ENCODE data around the gene CD80. TPM values are rescaled to one million over a fixed set of nuclear protein-coding genes. Genes with fewer than 3 reads are reported as not detected.

Gene CD80
- total and polyA plus RNA-seq, 2 of the 8 experiments (the other 6 are each of a cell fraction or from before 2014, with no cell fraction given) = 0.11 TPM; not detected in 1

DNA sequence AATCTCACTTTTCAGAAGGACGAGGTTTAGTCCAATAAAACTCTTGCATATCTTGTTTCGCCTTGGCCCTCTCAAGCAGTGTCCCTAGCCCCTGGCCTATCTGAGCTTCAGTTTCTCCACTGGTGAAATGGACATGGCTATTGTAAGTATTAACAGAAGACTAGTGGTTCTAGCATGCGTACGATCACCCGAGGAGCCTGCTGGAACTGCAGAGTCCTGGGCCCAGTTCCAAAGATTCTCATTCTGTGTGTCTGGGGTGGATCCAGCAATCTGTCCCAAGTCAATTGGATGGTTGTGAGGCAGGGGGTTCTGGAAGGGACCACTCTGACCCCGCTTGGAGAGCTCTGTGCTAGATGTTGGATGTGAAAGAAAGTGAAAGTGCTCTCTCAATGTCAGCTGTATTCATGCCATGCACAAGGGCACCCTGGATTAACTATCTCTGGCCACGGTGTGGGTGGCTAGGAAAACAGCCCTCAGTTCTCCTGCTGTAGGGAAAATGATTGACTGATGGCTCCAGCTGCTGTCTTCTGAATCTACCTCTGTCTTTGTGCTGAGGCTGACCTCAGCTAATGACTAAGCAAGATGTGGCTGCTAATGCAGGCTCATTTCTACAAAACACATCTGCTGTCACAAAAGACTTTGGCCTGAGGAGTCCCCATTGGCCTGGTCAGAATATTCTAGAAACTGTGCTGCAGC is 36.4 kb upstream of the CD80 start:
- DNase-seq (ENCODE audit: low read depth in 1 of 2, low spot score in 2 of 2) (no peak), FAIRE-seq (no peak)
- POLR2A ChIA-PET (ENCODE audit: partially characterized antibody) = interaction anchor here (1.0 kb wide), 1 partner anchor 499 kb away, joined by 3 read pairs; the partner anchor contains the start of gene GSK3B
- H3K18ac ChIP-seq (ENCODE audit: extremely low read depth, low read length) = no peak overlapping the region
- no peak overlapping the region for H4K91ac ChIP-seq (replicated peaks; ENCODE audit: insufficient read length, low read length)
- no peak overlapping the region for H3K4me2 ChIP-seq (ENCODE audit: insufficient read depth in 1 of 2, low read depth in 2 of 2, low read length in 2 of 2)
- no peaks in the 10 kb centered on the region for H3K4me1 ChIP-seq (replicated peaks in 1 of 4; ENCODE audit: control insufficient read depth in 3 of 4, insufficient read depth in 4 of 4, low read length in 3 of 4)
- TF ChIP-seq EZH2 (IDR thresholded peaks at IDR 0.05; ENCODE audit: low read depth, low read length, severe bottlenecking) (no peak), FOSL1 (IDR thresholded peaks at IDR 0.05; ENCODE audit: insufficient read depth, low read depth, low read length) (no peak), SP1 (IDR thresholded peaks at IDR 0.05; ENCODE audit: low read depth, low read length) (no peak), CHD1 (IDR thresholded peaks at IDR 0.05; ENCODE audit: low read depth, low read length) (no peak), CBX8 (IDR thresholded peaks at IDR 0.05; ENCODE audit: borderline replicate concordance, low read depth, low read length) (no peak), HDAC2 (IDR thresholded peaks at IDR 0.05; ENCODE audit: borderline replicate concordance in 1 of 2, low read depth in 2 of 2, low read length in 2 of 2) (no peak), JUND (IDR thresholded peaks at IDR 0.05; ENCODE audit: low read length) (no peak), CHD2 (IDR thresholded peaks at IDR 0.05; ENCODE audit: low read length) (no peak)
- TF ChIP-seq, protein P1, sequence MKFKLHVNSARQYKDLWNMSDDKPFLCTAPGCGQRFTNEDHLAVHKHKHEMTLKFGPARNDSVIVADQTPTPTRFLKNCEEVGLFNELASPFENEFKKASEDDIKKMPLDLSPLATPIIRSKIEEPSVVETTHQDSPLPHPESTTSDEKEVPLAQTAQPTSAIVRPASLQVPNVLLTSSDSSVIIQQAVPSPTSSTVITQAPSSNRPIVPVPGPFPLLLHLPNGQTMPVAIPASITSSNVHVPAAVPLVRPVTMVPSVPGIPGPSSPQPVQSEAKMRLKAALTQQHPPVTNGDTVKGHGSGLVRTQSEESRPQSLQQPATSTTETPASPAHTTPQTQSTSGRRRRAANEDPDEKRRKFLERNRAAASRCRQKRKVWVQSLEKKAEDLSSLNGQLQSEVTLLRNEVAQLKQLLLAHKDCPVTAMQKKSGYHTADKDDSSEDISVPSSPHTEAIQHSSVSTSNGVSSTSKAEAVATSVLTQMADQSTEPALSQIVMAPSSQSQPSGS (IDR thresholded peaks at IDR 0.05; ENCODE audit: low read length) = no peak
- no peak overlapping the region for H3K56ac ChIP-seq (replicated peaks; ENCODE audit: insufficient read length, low read depth, low read length)
- no peak overlapping the region for H3K4me3 ChIP-seq (ENCODE audit: extremely low read depth in 1 of 4, insufficient read depth in 2 of 4, low read depth in 3 of 4, low read length in 4 of 4)
- no peaks in the 10 kb centered on the region for H3K79me2 ChIP-seq (ENCODE audit: control insufficient read depth in 1 of 2, insufficient read depth in 2 of 2, low read length in 2 of 2)
- H3K79me1 ChIP-seq (ENCODE audit: low read depth, low read length) = no peaks in the 10 kb centered on the region
- 90% methylated on average over 7 of the region's 7 CpGs; no CpG with 5 or more reads in 1 of the 2 experiments for WGBS, 2 experiments (ENCODE audit: extremely low coverage in 1 of 2, insufficient coverage in 1 of 2, insufficient read length in 1 of 2, insufficient replicate concordance in 2 of 2, low coverage in 1 of 2, low lambda C conversion rate in 2 of 2, missing lambda C conversion rate in 1 of 2)
- no peak overlapping the region for H2BK20ac ChIP-seq (ENCODE audit: low read length)
- H3K27ac ChIP-seq (ENCODE audit: low read depth, low read length) = no peak overlapping the region
- no peak overlapping the region for H2AK5ac ChIP-seq (ENCODE audit: low read depth, low read length)
- H3K36me3 ChIP-seq (ENCODE audit: control insufficient read depth in 2 of 4, insufficient read depth in 4 of 4, low read length in 3 of 4) = no peaks in the 10 kb centered on the region
- no peak overlapping the region for H2BK12ac ChIP-seq (ENCODE audit: low read depth, low read length)
- no peak overlapping the region for H2BK120ac ChIP-seq (replicated peaks; ENCODE audit: low read depth, low read length)
- H3K27me3 ChIP-seq (replicated peaks in 1 of 4; ENCODE audit: control insufficient read depth in 3 of 4, extremely low read depth in 1 of 4, insufficient read depth in 3 of 4, low read length in 3 of 4) = no peaks in the 10 kb centered on the region
- no peak overlapping the region for H4K8ac ChIP-seq (ENCODE audit: extremely low read depth, insufficient read depth, low read length)
- H2BK5ac ChIP-seq (ENCODE audit: low read depth, low read length) = no peak overlapping the region
- H3K9ac ChIP-seq (replicated peaks in 1 of 4; ENCODE audit: extremely low read depth in 1 of 4, low read depth in 3 of 4, low read length in 3 of 4) = no peak overlapping the region
- H2BK15ac ChIP-seq (ENCODE audit: low read length) = no peak overlapping the region
- no peak overlapping the region for H3K4ac ChIP-seq (replicated peaks; ENCODE audit: insufficient read length, low read depth, low read length)
- H4K20me1 ChIP-seq (replicated peaks in 1 of 2; ENCODE audit: control insufficient read depth in 1 of 2, insufficient read depth in 2 of 2, low read length in 2 of 2) = no peaks in the 10 kb centered on the region
- CTCF ChIA-PET (ENCODE audit: partially characterized antibody) = interaction anchor here (0.7 to 2.0 kb wide), 4 partner anchors 8 to 16 kb away, joined by 3 to 4 read pairs (median 3); no protein-coding TSS in a partner anchor
- no peak overlapping the region for H4K5ac ChIP-seq (ENCODE audit: insufficient read length, low read depth, low read length)
- no peaks in the 10 kb centered on the region for H3K9me3 ChIP-seq (ENCODE audit: insufficient read depth in 2 of 2, low read depth in 1 of 2, low read length in 1 of 2)
- H3K23me2 ChIP-seq (ENCODE audit: low read depth, low read length) = no peaks in the 10 kb centered on the region; the same call in 1 of the 2 replicates
- no peak overlapping the region for H3K23ac ChIP-seq (ENCODE audit: insufficient read length)
- H3K14ac ChIP-seq (ENCODE audit: insufficient read length) = no peak overlapping the region
- H2AFZ ChIP-seq (ENCODE audit: low read length) = no peak overlapping the region
